Progenitor cell of endocrine pancreas (in vitro differentiated cells): ENCODE measurements around the gene KCNE2. TPM values are rescaled to one million over a fixed set of nuclear protein-coding genes. Genes with fewer than 3 reads are reported as not detected.

Experiments
- DNase-seq: peaks from one replicate; pipeline ENCODE4 v3.0.0; 2021; ENCODE audit warnings: low spot score; ENCODE audit not compliant: unreplicated experiment
- H3K27ac Mint-ChIP-seq: 2 replicates; pipeline ENCODE4 v1.8.0; 2021; ENCODE audit warnings: mild to moderate bottlenecking, moderate library complexity, mixed read lengths
- H3K27me3 Mint-ChIP-seq: 2 replicates; pipeline ENCODE4 v1.8.0; 2021; ENCODE audit warnings: mixed read lengths
- H3K36me3 Mint-ChIP-seq: 2 replicates; pipeline ENCODE4 v1.8.0; 2022; ENCODE audit warnings: mixed read lengths; ENCODE audit not compliant: insufficient read depth
- H3K4me1 Mint-ChIP-seq: 2 replicates; pipeline ENCODE4 v1.8.0; 2021; ENCODE audit warnings: low read depth, mixed read lengths
- H3K4me3 Mint-ChIP-seq: 2 replicates; pipeline ENCODE4 v1.8.0; 2021; ENCODE audit warnings: low read depth, mild to moderate bottlenecking, moderate library complexity, mixed read lengths
- H3K9me3 Mint-ChIP-seq: 2 replicates; pipeline ENCODE4 v1.8.0; 2021; ENCODE audit warnings: low read depth, mixed read lengths
- total RNA-seq: library from RNA; stranded (reverse); gene quantifications from 2 replicates; pipeline ENCODE4 v1.2.1, GENCODE V29; 2021
- TF ChIP-seq, protein P1 (sequence below): fragments of 200-600 bp; sonication (generic); IDR thresholded peaks from one replicate; pipeline ENCODE4 v1.5.0; 2021; ENCODE audit warnings: antibody characterized with exemption, mild to moderate bottlenecking; ENCODE audit not compliant: unreplicated experiment

Gene KCNE2
- total RNA-seq, 1 donor from 2014 or later: 0.55 TPM

DNA sequence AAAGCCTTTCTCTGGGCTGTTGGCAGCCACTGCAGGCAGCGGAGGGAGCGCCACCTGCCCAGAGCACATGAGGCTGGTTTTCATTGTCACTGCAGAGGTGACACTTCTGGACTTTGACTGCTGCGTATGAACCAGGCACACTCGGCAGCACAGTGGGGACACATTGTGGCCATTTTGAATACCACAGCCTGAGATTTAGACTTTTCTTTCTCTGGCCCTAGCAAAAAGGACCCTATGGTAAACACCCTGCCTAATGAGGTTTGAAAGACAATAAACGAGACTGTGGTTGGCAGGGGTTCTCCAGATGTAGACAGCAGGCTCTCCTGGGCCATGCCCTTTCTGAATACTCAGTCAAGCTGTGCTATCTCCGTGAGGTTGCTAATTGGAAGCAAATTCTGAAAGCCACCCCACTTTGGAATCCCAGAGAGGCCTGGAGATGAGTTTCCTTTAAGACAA is 12.0 kb upstream of the KCNE2 start:
- no peaks in the 10 kb centered on the region for H3K36me3 Mint-ChIP-seq
- H3K27ac Mint-ChIP-seq: no peak overlapping the region
- no peak overlapping the region for H3K4me3 Mint-ChIP-seq
- H3K27me3 Mint-ChIP-seq: peaks cover 11% of the 10 kb centered on the region
- peak; percentile 38 for DNase-seq
- TF ChIP-seq, protein P1, sequence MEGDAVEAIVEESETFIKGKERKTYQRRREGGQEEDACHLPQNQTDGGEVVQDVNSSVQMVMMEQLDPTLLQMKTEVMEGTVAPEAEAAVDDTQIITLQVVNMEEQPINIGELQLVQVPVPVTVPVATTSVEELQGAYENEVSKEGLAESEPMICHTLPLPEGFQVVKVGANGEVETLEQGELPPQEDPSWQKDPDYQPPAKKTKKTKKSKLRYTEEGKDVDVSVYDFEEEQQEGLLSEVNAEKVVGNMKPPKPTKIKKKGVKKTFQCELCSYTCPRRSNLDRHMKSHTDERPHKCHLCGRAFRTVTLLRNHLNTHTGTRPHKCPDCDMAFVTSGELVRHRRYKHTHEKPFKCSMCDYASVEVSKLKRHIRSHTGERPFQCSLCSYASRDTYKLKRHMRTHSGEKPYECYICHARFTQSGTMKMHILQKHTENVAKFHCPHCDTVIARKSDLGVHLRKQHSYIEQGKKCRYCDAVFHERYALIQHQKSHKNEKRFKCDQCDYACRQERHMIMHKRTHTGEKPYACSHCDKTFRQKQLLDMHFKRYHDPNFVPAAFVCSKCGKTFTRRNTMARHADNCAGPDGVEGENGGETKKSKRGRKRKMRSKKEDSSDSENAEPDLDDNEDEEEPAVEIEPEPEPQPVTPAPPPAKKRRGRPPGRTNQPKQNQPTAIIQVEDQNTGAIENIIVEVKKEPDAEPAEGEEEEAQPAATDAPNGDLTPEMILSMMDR: peak; percentile 79
- no peaks in the 10 kb centered on the region for H3K4me1 Mint-ChIP-seq
- no peaks in the 10 kb centered on the region for H3K9me3 Mint-ChIP-seq

DNA sequence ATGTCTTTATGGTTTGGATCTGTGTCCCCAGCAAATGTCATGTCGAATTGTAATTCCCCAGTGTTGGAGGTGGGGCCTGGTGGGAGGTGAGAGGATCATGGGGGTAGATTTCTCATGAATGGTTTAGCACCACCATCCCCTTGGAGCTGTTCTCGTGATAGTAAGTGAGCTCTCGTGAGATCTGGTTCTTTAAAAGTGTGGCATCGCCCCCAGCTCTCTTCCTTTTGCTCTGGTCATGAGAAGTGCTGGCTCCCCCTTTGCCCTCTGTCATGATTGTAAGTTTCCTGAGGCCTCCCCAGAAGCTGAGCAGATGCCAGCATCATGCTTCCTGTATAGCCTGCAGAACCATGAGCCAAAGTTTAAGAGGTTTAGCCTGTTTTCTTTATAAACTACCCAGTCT is 11.2 kb upstream of the KCNE2 start:
- no peak overlapping the region for H3K27ac Mint-ChIP-seq
- peaks cover 11% of the 10 kb centered on the region for H3K27me3 Mint-ChIP-seq
- no peak overlapping the region for H3K4me3 Mint-ChIP-seq
- no peaks in the 10 kb centered on the region for H3K36me3 Mint-ChIP-seq
- TF ChIP-seq, protein P1: no peak
- no peaks in the 10 kb centered on the region for H3K9me3 Mint-ChIP-seq
- DNase-seq: no peak
- H3K4me1 Mint-ChIP-seq: no peaks in the 10 kb centered on the region

DNA sequence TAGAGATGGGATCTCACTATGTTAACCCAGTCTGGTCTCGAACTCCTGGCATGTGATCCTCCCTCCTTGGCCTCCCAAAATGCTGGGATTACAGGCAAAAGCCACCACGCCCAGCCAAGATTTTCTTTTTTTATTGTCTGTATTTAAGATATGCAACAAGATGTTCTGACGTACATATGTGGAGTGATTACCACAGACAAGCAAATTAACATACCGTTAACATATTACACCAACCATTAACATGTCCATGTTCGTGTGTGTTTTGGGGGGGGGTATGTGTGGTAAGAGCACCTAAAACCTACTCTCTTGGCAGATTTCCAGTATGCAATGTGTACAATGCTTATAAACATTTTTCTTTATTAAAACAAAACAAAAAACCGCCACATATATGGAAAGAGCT is 10.6 kb upstream of the KCNE2 start:
- Mint-ChIP-seq H3K4me1 (no peaks in the 10 kb centered on the region), H3K36me3 (no peaks in the 10 kb centered on the region), H3K27ac (no peak overlapping the region), H3K27me3 (peaks cover 11% of the 10 kb centered on the region), H3K4me3 (no peak overlapping the region), H3K9me3 (no peaks in the 10 kb centered on the region)
- no peak for DNase-seq
- TF ChIP-seq, protein P1: no peak

DNA sequence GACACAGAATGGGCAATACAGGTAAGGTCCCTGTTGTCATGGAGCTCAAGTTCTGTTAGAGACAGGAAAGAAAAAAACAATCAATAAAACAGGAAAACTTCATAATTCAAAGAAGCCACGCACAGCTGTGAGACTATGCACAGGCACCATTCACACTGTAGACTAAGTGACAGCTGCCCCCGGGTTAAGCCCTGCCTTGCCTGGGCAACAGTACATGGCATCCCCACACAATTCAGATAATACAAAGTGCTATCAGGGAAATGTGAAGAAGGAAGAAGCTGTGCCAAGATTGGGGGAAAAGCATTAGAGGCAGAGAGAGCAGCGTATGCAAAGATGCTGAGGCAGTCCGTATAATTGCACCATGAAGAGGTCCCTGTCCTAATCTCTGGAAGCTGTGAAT is 9.0 kb upstream of the KCNE2 start:
- DNase-seq: no peak
- TF ChIP-seq, protein P1: no peak
- Mint-ChIP-seq H3K9me3 (peaks cover 5% of the 10 kb centered on the region), H3K4me1 (no peaks in the 10 kb centered on the region), H3K36me3 (peaks cover 2% of the 10 kb centered on the region), H3K4me3 (no peak overlapping the region), H3K27me3 (peaks cover 9% of the 10 kb centered on the region), H3K27ac (no peak overlapping the region)

DNA sequence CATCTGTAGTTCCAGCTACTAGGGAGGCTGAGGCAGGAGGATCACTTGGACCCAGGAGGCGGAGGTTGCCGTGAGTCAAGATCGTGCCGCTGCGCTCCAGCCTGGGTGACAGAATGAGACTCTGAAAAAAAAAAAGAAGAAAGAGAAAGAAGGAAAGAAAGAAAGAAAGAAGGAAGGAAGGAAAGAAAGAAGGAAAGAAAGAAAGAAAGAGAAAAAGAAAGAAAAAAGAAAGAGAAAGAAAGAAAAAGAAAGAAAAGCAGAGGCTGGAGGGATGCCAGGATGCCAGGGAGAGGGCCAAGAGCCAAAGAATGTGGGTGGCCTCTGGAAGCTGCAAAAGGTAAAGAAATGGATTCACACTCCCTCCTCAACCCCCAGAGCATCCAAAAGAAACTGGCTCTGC is 8.2 kb upstream of the KCNE2 start:
- H3K4me3 Mint-ChIP-seq: no peak overlapping the region
- TF ChIP-seq, protein P1: no peak
- peaks cover 2% of the 10 kb centered on the region for H3K36me3 Mint-ChIP-seq
- no peak for DNase-seq
- peaks cover 5% of the 10 kb centered on the region for H3K9me3 Mint-ChIP-seq
- no peaks in the 10 kb centered on the region for H3K4me1 Mint-ChIP-seq
- H3K27ac Mint-ChIP-seq: no peak overlapping the region
- peaks cover 9% of the 10 kb centered on the region for H3K27me3 Mint-ChIP-seq
